Measurements from ENCODE around the gene CCL25.

Gene CCL25

DNA sequence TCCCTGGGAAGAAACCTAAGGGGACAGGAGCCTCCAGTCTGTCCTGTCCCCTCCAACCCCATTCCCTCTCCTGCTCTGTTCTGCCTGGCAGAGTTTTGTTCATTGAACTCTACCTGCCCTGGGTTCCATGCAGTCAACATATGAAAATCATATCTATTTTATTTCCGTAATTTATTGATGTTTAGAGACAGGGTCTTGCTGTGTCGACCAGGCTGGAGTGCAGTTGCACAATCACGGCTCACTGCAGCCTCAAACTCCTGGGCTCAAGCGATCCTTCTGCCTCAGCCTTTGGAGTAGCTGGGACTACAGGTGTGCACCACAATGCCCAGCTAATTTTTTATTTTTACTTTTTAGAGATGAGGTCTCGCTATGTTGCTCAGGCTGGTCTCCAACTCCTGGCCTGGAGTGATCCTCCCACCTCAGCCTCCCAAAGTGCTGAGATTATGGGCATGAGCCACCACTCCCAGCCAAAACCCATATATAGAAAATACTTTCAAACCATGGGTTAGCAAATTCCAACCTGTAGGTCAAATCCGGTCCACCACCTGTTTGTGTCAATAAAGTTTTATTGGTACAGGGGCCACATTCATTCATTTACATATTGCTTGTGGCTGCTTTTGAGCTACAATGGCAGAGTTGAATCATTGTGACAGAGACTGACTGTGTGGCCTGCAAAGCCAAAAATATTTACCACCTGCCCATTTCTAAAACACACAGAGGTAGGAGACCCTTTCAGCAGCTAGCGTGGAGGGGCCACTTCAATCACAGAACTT lies 57.5 kb downstream of the CCL25 start:
- no peak for DNase-seq (ENCODE audit: low read depth in 2 of 2)

DNA sequence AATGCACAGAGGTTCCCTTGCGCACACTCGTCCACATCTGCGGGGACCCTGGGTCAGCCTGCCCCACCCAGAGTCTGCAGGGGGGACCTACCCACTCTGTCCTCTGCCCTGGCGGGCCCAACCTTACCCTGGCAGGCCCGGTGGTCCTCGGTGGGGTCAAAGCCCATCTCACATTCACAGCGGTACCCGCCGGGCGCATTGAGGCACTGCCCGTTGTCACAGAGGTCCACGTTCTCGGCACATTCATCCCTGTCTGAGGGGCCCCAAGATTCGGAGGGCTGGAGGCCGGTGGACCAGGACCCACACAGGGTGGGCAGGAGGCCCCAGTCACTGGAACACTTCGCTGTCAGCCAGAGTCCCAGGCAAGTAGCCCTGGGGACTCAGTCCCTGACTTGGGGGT lies 58.4 kb downstream of the CCL25 start:
- no peak for DNase-seq (ENCODE audit: low read depth in 2 of 2)

DNA sequence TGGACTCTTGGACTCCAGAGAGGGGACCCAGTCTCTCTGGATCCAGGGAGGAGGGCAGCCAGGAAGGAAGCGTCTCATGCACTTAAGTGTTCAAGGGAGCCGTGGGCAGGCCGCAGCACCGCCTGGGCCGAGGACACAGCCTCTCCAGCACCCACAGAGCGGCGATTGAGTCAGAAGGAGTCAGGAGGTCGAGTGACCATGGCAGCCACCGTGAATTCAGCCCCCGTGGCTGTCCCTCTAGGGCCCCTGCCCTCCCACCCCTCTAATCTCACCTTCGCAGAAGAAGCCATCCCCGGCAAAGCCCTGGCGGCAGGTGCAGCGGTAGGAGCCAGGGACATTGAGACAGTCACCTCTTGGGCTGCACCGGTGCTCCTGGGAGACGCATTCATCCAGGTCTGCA lies 58.8 kb downstream of the CCL25 start:
- DNase-seq (ENCODE audit: low read depth in 2 of 2) = no peak

Measured in activated CD8-positive, alpha-beta memory T cell treated with anti-CD3 and anti-CD28 coated beads for 4 hours (primary cell).